ENCODE data around the gene DALRD3.
A peak's percentile ranks its signal among the peaks of the same experiment; 100 is the strongest.
"Not testable (repeated sequence)": the region's sequence is repeated elsewhere in the genome, so short reads cannot be mapped to it uniquely, and the experiment has no call there.

DALRD3 gene

DNA sequence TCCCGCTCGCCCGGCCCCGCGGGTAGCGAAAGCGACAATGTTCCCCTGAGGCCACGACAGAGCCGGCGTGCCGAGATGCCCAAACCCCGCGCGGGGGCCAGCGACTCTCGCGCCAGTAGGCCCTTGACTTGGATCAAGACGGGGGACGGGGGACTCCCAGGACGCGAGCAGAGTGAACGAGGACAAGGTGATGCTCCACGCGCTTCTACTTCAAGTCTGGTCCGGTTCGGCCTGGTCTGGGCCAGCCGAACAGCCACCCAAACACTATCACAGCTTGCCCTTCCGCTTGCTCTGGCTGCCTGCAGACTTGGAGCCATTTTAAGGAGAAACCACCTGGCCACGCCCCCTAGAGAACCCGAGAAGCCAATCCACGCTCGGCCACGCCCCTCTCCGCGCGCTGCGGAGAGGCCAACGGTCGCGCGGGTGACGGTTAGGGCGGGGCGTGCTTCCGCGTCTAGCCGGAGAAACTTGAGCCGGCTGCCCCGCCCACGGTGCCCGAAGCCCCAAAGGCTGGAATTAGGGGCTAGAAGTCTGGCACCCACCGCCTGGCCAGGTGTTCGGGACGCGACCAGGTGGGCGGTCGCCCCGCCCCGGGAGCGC lies 2.9 kb upstream of the DALRD3 start:
- DNase-seq, result peak; percentile 94

DNA sequence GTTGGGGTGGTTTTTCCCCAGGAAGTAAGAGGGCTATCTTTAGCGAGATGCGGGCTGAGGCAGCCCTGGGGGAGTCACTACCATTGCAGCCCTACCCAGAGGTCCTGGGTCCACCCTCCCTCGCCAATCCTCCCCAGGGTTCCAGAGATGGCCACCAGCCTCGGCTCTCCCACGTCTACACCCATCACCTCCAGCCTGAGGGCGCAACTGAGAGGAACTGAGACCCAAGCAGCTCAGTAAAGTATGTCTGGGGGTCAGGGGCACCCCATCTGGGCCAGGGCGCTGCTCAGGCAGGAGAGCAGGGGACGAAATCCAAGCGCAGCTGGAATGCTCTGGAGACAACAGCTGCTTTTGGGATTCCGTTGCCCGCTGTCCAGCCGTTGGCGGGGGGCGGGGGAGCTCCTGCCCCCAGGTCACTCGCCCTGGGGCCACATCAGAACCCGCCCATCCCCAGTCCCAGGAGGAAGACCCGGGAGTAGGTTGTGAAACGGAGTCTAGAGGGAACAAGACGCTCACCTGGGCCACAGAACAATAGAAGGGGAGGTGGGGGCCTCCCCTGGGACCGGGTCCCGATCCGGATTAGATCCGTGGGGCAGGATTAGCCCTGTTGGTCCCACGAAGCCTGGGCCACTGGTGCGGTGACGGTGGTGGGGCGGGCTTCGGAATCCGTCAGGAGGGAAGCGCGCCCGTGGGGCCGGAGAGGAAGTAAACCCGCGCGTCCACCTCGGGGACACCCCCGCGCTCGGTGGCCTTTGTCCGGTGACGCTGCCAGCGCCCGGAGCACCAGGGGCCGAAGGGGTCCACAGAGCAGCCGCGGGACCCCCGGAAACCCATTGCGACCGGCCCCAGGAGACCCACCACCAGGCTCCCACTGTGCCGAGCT lies 2.2 kb upstream of the DALRD3 start:
- no peak for DNase-seq

DNA sequence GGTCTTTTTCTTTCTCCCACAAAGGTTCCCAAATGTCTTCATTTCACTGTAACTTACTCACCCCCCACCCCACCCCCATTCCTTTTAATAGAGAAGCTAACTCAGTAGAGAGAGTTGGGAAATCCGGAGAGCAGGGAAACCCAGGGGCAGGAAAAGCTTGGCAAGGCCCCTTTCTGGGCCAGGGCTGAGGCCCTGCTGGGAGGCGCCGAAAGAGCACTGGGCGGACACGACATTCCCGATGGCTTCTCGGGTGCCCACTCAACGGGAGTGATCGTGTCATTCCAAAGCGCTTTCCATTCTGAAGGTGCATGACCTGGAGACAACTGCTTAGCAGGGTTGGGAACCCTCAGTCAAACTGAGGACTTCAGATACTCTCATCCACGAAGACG lies 1.6 kb upstream of the DALRD3 start:
- DNase-seq, result no peak

DNA sequence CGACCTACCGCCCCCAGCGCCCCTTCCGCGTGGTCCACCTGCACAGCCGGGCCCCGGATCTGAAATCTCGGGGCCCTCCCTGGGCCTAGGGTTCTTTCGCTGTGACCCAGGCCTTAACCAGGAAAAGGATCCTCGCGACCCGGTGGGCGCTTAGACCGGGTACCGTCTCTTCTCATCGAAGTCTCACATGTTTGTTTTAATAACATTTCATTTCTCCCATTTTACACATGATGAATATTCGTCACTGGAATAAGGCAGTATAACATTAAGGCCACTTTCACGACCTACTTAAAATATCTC lies 277 bp upstream of the DALRD3 start:
- DNase-seq, result no peak

DNA sequence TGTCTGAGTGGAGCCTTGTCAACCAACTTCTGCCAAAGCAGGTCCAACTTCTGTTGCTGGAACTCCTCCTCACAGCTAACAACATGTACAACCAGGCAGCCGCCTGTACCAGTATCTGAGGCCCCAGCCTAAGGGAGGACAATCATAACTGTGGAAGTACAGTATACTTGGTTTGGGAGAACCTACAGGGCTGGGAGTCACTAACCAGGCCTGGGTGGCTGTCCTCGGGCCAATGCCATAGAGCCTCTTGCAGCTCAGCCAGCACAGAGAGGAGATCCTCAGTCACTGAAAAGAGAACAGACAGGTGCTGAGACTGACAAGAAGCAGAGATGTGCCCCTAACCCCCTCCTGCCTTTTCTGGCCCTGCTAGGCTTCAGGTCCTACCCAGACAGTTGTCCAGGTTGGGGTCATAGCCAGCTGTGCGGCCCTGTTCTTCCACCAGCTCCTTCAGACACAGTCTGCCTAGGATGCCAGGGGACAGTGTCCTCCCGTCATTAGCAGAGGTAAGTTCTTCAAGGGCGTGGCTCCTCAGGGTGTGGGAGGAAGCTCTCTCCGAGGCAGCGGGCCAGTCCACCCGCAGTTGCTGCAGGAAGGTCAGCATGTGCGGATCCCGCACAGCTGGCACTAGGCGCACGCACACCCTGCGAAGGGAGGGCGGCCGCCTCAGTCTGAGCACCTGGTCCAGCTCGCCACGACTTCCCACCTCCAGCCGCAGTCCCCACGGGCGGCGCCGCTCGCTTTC lies 980 bp downstream of the DALRD3 start:
- DNase-seq, result no peak

DNA sequence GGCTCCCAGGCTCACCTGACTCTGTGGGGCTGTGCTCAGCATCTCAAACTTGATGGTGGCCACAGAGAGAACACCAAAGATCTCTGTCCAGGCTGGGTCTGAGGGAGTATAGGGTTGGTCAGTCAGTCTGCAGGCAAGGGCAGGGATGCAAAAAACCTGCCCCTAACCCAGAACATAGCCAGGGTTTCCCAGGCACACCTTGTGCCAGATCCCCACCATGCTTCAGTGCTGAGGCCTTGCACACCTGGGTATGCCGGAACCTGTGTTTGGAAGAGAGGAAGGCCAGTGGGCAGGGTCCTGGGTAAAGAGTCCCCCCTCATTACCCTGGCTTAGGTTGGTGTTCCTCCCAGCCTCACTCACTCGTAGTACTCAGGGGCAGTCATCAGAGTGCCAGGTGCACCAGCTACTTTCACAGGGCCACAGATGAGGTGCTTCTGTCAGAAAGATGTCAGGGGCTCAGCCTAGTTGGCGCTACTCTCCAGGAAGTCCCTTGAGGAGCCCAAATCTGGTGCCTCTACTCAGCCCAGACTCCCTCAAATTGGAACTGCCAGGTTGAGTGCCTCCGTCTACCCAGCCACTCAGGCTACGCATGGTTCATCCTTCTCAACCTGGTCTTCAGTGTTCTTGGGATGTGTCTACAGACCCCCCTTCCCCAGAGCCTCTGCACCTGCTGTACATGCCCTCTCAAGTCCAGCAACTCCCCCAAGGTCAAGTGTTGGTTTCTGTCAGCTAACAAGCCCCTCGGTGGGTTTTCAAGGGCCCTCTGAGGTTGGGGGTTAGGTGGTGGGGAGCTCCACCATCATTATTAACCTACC lies 1.8 kb downstream of the DALRD3 start:
- DNase-seq, result no peak

DNA sequence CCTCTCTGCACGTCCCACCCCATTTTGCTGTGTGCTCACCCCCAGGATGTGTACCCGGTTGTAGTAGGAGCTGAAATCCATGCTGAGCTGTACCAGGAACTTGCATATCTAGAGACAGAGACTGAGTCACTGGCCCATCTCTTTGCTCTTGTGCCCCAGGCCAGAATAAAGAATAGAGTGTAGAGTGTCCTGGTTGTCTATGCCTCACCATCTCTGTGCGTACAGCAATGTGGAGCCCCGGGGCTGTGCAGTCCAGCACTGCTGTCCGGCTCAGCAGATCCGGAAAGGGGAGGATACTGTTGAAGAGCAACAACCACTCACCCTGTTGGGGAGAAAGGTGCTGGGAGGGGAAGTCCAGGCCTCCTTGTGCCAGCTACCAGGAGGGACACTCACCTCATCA lies 2.6 kb downstream of the DALRD3 start:
- DNase-seq, result no peak

DNA sequence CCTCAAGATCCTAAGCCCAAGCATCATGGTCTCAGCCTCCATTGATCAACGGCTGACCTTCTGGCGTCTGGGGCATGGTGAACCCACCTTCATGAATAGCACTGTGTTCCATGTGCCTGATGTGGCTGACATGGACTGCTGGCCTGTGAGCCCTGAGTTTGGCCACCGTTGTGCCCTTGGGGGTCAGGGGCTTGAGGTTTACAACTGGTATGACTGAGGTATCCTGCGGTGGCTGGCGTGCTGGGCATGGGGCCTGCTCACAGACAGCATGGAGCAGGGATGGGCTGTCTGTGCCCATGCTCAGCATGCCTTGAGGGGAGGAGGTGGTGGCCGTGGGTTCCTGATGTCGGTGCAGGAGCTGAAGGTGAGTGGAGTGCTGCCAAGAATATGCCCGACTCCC lies 3.3 kb downstream of the DALRD3 start:
- no peak for DNase-seq

DNA sequence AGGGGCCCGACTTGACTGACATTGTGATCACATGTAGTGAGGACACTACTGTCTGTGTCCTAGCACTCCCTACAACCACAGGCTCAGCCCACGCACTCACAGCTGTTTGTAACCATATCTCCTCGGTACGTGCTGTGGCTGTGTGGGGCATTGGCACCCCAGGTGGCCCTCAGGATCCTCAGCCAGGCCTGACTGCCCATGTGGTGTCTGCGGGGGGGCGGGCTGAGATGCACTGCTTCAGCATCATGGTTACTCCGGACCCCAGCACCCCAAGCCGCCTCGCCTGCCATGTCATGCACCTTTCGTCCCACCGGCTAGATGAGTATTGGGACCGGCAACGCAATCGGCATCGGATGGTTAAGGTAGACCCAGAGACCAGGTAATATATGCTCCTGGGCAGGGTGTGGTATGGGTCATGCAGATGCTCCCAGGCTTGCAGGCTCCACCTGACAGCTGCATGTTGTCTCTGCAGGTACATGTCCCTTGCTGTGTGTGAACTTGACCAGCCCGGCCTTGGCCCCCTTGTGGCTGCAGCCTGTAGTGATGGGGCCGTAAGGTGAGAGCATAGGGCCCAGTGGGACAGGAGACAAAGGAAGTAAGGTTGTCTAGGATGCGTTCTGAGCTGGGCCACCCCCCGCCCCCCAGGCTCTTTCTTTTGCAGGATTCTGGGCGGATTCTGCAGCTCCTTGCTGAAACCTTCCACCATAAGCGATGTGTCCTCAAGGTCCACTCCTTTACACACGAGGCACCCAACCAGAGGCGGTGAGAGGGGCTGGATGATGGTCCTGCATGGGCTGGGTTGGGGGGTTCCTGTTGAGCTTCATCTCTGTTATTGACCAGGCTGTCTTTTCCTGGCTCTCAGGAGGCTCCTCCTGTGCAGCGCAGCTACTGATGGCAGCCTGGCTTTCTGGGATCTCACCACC lies 4.4 kb downstream of the DALRD3 start:
- no peak for DNase-seq

DNA sequence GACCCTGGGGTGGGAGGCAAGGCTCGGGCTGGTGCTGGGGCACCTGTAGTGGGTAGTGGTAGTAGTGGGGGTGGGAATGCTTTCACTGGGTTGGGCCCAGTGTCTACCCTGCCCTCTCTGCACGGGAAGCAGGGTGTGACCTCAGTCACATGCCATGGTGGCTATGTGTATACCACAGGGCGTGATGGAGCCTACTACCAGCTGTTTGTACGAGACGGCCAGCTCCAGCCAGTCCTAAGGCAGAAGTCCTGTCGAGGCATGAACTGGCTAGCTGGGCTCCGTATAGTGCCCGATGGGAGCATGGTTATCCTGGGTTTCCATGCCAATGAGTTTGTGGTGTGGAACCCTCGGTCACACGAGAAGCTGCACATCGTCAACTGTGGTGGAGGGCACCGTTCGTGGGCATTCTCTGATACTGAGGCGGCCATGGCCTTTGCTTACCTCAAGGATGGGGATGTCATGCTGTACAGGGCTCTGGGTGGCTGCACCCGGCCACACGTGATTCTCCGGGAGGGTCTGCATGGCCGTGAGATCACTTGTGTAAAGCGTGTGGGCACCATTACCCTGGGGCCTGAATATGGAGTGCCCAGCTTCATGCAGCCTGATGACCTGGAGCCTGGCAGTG lies 5.2 kb downstream of the DALRD3 start:
- DNase-seq, result no peak

DNA sequence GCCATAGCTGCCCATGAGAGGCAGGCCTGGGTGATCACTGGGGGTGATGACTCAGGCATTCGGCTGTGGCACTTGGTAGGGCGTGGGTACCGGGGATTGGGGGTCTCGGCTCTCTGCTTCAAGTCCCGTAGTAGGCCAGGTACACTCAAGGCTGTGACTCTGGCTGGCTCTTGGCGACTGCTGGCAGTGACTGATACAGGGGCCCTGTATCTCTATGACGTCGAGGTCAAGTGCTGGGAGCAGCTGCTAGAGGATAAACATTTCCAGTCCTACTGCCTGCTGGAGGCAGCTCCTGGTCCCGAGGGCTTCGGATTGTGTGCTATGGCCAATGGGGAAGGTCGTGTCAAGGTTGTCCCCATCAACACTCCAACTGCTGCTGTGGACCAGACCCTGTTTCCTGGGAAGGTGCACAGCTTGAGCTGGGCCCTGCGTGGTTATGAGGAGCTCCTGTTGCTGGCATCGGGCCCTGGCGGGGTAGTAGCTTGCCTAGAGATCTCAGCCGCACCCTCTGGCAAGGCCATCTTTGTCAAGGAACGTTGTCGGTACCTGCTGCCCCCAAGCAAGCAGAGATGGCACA lies 5.9 kb downstream of the DALRD3 start:
- no peak for DNase-seq

DNA sequence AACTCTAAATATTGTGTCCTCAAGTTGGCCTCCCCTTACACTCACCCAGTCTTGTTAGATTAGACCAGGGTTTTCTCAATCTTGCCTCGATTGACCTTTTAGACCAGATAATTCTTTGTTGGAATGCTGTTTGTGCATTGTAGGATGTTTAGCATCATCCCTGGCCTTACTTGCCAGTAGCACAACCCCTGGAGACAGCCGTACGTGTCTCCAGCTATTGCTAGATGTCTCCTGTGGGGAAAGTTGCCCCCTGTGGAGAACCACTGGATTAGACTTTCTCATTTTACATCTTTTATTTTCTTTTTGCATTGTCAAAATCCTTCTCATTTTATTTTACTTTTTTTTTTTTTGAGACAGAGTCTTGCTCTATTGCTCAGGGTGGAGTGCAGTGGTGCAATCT lies 9.0 kb downstream of the DALRD3 start:
- DNase-seq, result no peak

DNA sequence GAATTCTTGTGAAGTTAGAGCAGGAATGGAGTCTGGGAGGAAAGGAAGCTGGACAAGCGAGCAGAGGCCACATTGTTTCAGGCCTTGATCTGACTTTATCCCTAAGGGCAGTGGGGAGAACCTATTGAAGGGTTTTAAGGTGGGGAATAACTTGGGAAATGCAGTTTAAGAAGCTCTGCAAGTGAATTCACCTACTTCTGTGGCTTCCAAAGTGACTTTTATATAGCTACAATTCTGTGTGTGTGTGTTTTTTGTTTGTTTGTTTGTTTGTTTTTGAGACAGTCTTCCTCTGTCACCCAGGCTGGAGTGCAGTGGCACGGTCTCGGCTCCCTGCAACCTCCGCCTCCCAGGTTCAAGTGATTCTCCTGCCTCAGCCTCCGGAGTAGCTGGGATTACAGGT lies 9.8 kb downstream of the DALRD3 start:
- DNase-seq, result not testable (repeated sequence)

DNA sequence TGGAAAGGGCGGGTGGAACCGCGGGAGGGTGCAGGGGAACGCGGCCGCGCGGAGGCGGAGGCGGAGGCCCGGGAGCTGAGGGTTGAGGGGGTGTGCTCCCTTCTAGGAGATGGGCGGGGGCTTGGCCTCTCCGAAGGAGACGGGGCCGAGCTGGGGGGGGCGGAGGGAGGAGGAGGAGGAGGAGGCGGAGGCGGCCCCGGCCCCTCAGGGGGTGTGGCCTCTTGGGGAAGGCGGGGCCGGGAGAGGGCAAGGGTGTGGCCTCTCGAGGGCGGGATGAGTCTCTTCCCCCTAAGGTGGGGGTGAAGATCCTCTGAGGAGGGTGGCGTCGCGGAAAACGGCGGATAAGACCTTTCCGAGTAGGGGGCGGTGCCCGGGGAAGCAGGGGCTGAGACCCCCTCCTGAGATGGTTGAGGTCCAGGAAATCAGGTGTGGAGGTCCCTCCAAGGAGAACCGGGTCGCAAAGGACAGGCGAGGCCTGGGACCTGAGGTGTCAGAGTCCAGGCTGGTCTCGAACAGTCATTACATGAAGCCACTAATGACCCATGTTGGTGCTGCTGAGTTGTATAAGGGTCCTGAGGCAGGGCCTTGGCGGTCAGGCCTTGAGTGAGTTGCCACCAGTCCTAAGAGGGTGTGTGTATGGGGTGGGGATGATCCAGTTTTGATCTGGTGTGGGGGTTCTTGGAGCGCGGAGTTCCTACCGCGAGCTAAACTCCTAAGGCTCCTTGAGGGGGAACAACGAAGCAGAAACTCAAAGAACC lies 10.4 kb downstream of the DALRD3 start:
- peak; percentile 40 for DNase-seq

DNA sequence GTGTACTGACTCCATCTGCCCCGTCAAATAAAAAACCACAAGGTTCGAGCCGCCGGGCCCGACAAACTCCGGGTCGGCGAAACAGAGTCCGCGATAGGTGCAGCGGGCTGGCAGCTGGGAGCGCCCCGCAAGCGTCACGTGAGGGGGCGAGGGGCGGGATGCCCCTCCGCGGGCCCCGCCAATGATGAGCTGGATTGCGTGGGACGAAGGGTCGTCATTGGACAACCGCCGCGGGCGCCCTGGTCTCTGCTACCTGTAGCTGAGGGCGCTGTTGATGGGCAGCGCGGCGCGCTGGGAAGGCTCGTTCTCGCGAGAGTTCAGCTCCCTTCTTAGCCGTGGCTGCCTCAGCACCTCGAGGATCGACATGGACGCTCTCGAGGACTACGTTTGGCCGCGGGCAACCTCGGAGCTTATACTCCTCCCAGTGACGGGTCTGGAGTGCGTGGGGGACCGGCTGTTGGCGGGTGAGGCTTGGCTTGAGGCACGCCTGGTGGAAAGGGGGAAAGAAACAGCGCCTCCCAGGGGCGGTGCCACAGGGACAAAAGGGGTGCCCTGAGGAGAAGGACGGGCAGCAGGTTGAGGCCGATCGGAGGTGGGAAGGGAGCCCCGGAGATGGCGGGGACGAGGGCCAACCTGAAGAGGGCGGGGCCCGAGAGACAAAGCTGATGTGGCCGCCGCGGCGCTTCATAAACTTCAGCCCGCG lies 11.2 kb downstream of the DALRD3 start, which contains the start of gene WDR6:
WDR6 (plus strand) TSS at position 324 of the 703 bp plus-strand sequence; CDS start at position 365, 41 bp downstream.
- peak; percentile 88 for DNase-seq

DNA sequence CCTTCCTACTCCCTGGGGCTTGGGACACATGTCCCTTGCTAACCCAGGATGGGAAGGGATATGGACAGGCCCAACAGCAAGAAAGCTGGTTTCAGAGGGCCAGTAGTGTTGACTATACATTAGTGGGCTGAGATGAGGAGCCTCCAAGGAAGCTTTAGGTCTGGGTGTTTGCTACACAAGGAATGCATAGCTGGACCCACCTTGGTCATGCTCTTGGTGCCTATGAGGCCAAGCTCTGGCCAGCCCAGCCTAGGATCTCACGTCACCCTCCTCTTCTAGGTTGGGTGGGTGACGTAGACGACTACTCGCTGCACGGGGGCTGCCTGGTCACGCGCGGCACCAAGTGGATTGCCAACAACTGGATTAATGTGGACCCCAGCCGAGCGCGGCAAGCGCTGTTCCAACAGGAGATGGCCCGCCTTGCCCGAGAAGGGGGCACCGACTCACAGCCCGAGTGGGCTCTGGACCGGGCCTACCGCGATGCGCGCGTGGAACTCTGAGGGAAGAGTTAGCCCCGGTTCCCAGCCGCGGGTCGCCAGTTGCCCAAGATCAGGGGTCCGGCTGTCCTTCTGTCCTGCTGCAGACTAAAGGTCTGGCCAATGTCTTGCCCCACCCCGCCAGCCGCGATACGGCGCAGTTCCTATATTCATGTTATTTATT lies 11.8 kb downstream of the DALRD3 start:
- no peak for DNase-seq

DNA sequence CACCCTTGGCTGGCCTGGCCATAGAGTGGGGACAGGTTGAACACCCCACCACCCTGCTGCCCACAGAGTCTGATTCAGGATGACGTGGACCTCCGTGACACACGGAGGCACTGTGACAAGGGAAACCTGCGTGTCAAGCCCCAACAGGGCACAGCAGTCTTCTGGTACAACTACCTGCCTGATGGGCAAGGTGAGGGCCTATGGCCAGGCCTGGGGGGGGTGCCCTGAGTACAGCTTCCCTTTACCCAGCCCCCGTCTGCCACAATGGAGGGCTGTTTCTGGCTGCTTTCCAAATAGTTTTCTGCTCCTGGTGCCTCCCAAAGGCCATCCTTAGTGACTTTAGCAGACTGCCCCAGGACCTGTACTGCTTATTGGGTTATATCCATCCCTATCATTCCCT lies 12.4 kb downstream of the DALRD3 start:
- DNase-seq, result no peak

DNA sequence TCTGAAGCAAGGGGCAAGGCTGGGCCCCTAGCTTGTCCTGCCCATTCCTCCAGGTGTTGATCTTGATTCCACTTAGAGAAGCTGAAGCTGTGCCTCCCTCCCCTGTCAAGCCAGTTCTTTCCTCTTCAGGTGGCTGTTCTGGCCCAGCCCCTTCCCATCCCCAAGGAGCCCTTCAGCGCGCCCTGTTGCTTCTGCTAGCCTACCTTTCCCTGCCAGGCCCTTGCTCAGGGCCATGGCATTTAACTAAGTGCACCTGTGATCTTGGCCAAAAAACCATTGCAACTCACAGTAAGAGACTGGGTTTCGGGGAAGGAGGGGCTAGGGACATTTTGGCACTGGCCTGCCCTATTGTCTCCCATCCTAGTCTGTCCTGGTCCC lies 13.1 kb downstream of the DALRD3 start:
- DNase-seq, result no peak
